GM19193 (cell line): ENCODE measurements around the gene DLG1.

ENCODE experiments used
- POLR2A ChIP-seq: IDR thresholded peaks from 4 replicates; pipeline ENCODE4 v1.6.1; 2011; ENCODE audit not compliant: insufficient read depth, insufficient read length; ENCODE audit errors: extremely low read depth

Gene DLG1

GRCh38 chr3:197196192-197196591 lies 102.2 kb downstream of the DLG1 start:
- no peak for TF ChIP-seq POLR2A

- no peak for TF ChIP-seq POLR2A
Measured at GRCh38 chr3:197195326-197195725, 103.1 kb downstream of the DLG1 start.

GRCh38 chr3:197191897-197192296 lies 106.5 kb downstream of the DLG1 start:
- TF ChIP-seq POLR2A: no peak

- TF ChIP-seq POLR2A: no peak
Measured at GRCh38 chr3:197189623-197190022, 108.8 kb downstream of the DLG1 start.

- no peak for TF ChIP-seq POLR2A
Measured at GRCh38 chr3:197188963-197189362, 109.4 kb downstream of the DLG1 start.

- no peak for TF ChIP-seq POLR2A
Measured at GRCh38 chr3:197186887-197187588, 111.4 kb downstream of the DLG1 start.

- TF ChIP-seq POLR2A: no peak
Measured at GRCh38 chr3:197183582-197183981, 114.8 kb downstream of the DLG1 start.

GRCh38 chr3:197181741-197182140 lies 116.7 kb downstream of the DLG1 start:
- no peak for TF ChIP-seq POLR2A

- no peak for TF ChIP-seq POLR2A
Measured at GRCh38 chr3:197178998-197179397, 119.4 kb downstream of the DLG1 start.

- TF ChIP-seq POLR2A: no peak
Measured at GRCh38 chr3:197175503-197175902, 122.9 kb downstream of the DLG1 start.

GRCh38 chr3:197174927-197175326 lies 123.5 kb downstream of the DLG1 start:
- no peak for TF ChIP-seq POLR2A

GRCh38 chr3:197173620-197174019 lies 124.8 kb downstream of the DLG1 start:
- TF ChIP-seq POLR2A: no peak

- TF ChIP-seq POLR2A: no peak
Measured at GRCh38 chr3:197171481-197172067, 126.8 kb downstream of the DLG1 start.

GRCh38 chr3:197169028-197169427 lies 129.4 kb downstream of the DLG1 start:
- TF ChIP-seq POLR2A: no peak

- TF ChIP-seq POLR2A: no peak
Measured at GRCh38 chr3:197168606-197169005, 129.8 kb downstream of the DLG1 start.

- TF ChIP-seq POLR2A: no peak
Measured at GRCh38 chr3:197168063-197168462, 130.3 kb downstream of the DLG1 start.
